C4-2B (cell line): ENCODE results near the gene MUC21.
"Not testable (repeated sequence)": the region's sequence is repeated elsewhere in the genome, so short reads cannot be mapped to it uniquely, and the experiment has no call there.

Source experiments
- H3K27ac ChIP-seq: fragments of 450-650 bp; 2 replicates; pipeline ENCODE4 v1.5.1; 2017
- ZFX ChIP-seq: fragments of 450-650 bp; IDR thresholded peaks from 2 replicates; pipeline ENCODE4 v1.6.1; 2017
- TF ChIP-seq, protein P1 (sequence below): fragments of 450-650 bp; conservative IDR thresholded peaks from 2 replicates; pipeline ENCODE4 v1.5.1; 2017; ENCODE audit warnings: mild to moderate bottlenecking

Gene MUC21

GRCh38 chr6:30957716-30958115, 25.8 kb upstream of the MUC21 start:
- H3K27ac ChIP-seq = no peak overlapping the region
- TF ChIP-seq ZFX = no peak
- TF ChIP-seq, protein P1, sequence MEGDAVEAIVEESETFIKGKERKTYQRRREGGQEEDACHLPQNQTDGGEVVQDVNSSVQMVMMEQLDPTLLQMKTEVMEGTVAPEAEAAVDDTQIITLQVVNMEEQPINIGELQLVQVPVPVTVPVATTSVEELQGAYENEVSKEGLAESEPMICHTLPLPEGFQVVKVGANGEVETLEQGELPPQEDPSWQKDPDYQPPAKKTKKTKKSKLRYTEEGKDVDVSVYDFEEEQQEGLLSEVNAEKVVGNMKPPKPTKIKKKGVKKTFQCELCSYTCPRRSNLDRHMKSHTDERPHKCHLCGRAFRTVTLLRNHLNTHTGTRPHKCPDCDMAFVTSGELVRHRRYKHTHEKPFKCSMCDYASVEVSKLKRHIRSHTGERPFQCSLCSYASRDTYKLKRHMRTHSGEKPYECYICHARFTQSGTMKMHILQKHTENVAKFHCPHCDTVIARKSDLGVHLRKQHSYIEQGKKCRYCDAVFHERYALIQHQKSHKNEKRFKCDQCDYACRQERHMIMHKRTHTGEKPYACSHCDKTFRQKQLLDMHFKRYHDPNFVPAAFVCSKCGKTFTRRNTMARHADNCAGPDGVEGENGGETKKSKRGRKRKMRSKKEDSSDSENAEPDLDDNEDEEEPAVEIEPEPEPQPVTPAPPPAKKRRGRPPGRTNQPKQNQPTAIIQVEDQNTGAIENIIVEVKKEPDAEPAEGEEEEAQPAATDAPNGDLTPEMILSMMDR = no peak

- TF ChIP-seq, protein P1 = no peak
- TF ChIP-seq ZFX = no peak
Observed at GRCh38 chr6:30960907-30961673, 22.4 kb upstream of the MUC21 start.

DNA sequence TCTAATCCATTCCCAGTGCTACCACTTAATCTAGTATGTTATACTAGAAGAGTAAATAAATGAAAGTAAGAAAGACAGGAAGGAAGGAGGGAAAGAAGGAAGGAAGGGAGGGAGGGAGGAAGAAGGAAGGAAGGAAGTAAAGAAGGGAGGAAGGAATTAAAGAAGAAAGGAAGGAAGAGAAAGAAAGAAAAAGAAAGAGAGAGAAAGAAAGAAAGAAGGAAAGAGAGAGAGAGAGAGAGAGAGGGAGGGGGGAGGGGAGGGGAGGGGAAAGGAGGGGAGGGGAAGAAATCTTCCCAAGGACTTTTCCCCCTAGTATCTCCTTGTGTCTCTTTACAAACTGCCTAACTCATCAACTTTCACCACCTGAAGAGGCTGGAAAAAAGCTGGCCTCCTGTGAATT, 20.8 kb upstream of the MUC21 start:
- TF ChIP-seq, protein P1 = no peak
- no peak for TF ChIP-seq ZFX
- no peak overlapping the region for H3K27ac ChIP-seq

More at GRCh38 chr6:30960907-30961673, 22.4 kb upstream of the MUC21 start:
- H3K27ac ChIP-seq = no peak overlapping the region

DNA sequence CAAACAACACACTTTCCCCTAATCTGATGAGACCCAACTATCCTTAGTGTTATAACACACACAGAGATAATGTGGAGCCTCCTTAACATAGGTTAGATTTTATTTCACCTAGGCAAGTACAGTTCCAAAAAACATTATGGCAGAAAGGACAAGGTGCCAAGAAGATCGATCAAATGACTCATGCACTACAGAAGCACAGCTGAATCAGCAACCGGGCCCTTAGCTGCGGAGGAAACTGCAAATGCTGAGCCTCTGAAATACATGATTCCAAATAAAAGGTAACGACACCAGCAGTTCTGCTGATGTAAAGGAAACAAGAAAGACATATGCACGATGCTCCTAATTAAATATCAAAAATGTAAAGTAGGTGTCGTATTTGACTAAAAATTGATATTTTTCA, 19.9 kb upstream of the MUC21 start:
- H3K27ac ChIP-seq = no peak overlapping the region
- TF ChIP-seq, protein P1 = no peak
- TF ChIP-seq ZFX = no peak

GRCh38 chr6:30964075-30964474, 19.4 kb upstream of the MUC21 start:
- H3K27ac ChIP-seq = no peak overlapping the region
- TF ChIP-seq ZFX = no peak

GRCh38 chr6:30965140-30965601, 18.3 kb upstream of the MUC21 start:
- no peak overlapping the region for H3K27ac ChIP-seq
- TF ChIP-seq, protein P1 = no peak
- no peak for TF ChIP-seq ZFX

DNA sequence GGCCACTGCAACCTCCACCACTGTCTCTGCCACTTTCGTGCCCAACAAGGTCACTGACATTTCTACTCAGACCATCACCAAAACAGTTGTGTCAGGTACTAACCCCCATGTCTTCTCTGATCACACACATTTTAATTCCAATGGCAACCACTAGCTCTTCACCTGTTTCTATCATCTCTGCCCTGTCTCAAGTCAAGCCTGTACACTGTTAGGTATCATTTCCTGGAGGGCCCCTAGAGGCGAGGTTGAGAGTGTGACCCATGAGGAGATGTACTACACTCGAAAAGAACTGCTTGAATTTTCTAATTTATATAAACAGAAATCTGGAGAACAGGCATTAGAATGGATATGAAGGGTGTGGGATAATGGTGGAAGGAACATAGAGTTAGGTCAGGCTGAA, 17.4 kb upstream of the MUC21 start:
- TF ChIP-seq, protein P1 = no peak
- no peak for TF ChIP-seq ZFX
- H3K27ac ChIP-seq = no peak overlapping the region

- H3K27ac ChIP-seq = not testable (repeated sequence)
Observed at GRCh38 chr6:30969171-30969570, 14.3 kb upstream of the MUC21 start.
